WERI-Rb-1 (cell line): ENCODE measurements around the gene TMEM100.

ENCODE experiments used
- DNase-seq: peaks from one replicate; pipeline ENCODE4 v3.0.0-alpha.2; 2020
- H3K27ac ChIP-seq: fragments of 250-450 bp; sonication (Bioruptor Pico); 2 replicates; pipeline ENCODE4 v1.5.1; 2020; ENCODE audit warnings: mild to moderate bottlenecking, moderate library complexity
- H3K27me3 ChIP-seq: fragments of 250-450 bp; sonication (Bioruptor Pico); 2 replicates; pipeline ENCODE4 v1.5.1; 2021; ENCODE audit warnings: mild to moderate bottlenecking, low read depth, moderate library complexity; ENCODE audit not compliant: insufficient read depth, severe bottlenecking
- H3K36me3 ChIP-seq: fragments of 250-450 bp; sonication (Bioruptor Pico); 2 replicates; pipeline ENCODE4 v1.5.1; 2020; ENCODE audit warnings: mild to moderate bottlenecking, moderate library complexity
- H3K4me3 ChIP-seq: 2 replicates; pipeline ENCODE4 v1.5.1; 2011; ENCODE audit warnings: low read depth, mild to moderate bottlenecking, control low read depth, low read length
- H3K9me3 ChIP-seq: fragments of 250-450 bp; sonication (Bioruptor Pico); 2 replicates; pipeline ENCODE4 v1.5.1; 2021; ENCODE audit warnings: mild to moderate bottlenecking, moderate library complexity; ENCODE audit not compliant: severe bottlenecking
- CTCF ChIP-seq: IDR thresholded peaks from 2 replicates; pipeline ENCODE4 v1.5.1; 2011; ENCODE audit warnings: low read depth, mild to moderate bottlenecking, control low read depth, inconsistent platforms, low read length

The TMEM100 gene

GRCh38 chr17:55704401-55704800, 18.3 kb downstream of the TMEM100 start:
- no peak for DNase-seq
- no peaks in the 10 kb centered on the region for H3K36me3 ChIP-seq
- TF ChIP-seq CTCF: no peak
- H3K4me3 ChIP-seq: no peak overlapping the region
- peaks cover 19% of the 10 kb centered on the region for H3K27me3 ChIP-seq
- H3K9me3 ChIP-seq: peaks cover 8% of the 10 kb centered on the region
- no peak overlapping the region for H3K27ac ChIP-seq

- no peak overlapping the region for H3K27ac ChIP-seq
- no peak for TF ChIP-seq CTCF
- no peak for DNase-seq
- H3K27me3 ChIP-seq: peaks cover 39% of the 10 kb centered on the region
- H3K9me3 ChIP-seq: peaks cover 8% of the 10 kb centered on the region
- no peak overlapping the region for H3K4me3 ChIP-seq
- no peaks in the 10 kb centered on the region for H3K36me3 ChIP-seq
Measured at GRCh38 chr17:55702150-55702549, 20.5 kb downstream of the TMEM100 start.

GRCh38 chr17:55699181-55699860, 23.3 kb downstream of the TMEM100 start:
- no peak for DNase-seq
- Histone ChIP-seq H3K4me3 (no peak overlapping the region), H3K27me3 (peaks cover 55% of the 10 kb centered on the region), H3K27ac (no peak overlapping the region), H3K9me3 (peaks cover 8% of the 10 kb centered on the region), H3K36me3 (no peaks in the 10 kb centered on the region)
- TF ChIP-seq CTCF: no peak

GRCh38 chr17:55694286-55694910, 28.3 kb downstream of the TMEM100 start:
- peaks cover 67% of the 10 kb centered on the region for H3K27me3 ChIP-seq
- no peak overlapping the region for H3K4me3 ChIP-seq
- H3K27ac ChIP-seq: no peak overlapping the region
- H3K36me3 ChIP-seq: no peaks in the 10 kb centered on the region
- TF ChIP-seq CTCF: no peak
- DNase-seq: no peak
- no peaks in the 10 kb centered on the region for H3K9me3 ChIP-seq

- TF ChIP-seq CTCF: no peak
- H3K27ac ChIP-seq: no peak overlapping the region
- peaks cover 66% of the 10 kb centered on the region for H3K27me3 ChIP-seq
- H3K36me3 ChIP-seq: no peaks in the 10 kb centered on the region
- DNase-seq: no peak
- H3K4me3 ChIP-seq: no peak overlapping the region
- no peaks in the 10 kb centered on the region for H3K9me3 ChIP-seq
Measured at GRCh38 chr17:55693254-55694216, 29.1 kb downstream of the TMEM100 start.
